Measurements from ENCODE around the gene TRAF3IP1. TPM values are rescaled to one million over a fixed set of nuclear protein-coding genes. Genes with fewer than 3 reads are reported as not detected.

The TRAF3IP1 gene
- total RNA-seq, 1 experiment from 2014 or later, result 18.6 TPM

GRCh38 chr2:238445409-238446190, 125.3 kb downstream of the TRAF3IP1 start:
- TF ChIP-seq, protein P1, sequence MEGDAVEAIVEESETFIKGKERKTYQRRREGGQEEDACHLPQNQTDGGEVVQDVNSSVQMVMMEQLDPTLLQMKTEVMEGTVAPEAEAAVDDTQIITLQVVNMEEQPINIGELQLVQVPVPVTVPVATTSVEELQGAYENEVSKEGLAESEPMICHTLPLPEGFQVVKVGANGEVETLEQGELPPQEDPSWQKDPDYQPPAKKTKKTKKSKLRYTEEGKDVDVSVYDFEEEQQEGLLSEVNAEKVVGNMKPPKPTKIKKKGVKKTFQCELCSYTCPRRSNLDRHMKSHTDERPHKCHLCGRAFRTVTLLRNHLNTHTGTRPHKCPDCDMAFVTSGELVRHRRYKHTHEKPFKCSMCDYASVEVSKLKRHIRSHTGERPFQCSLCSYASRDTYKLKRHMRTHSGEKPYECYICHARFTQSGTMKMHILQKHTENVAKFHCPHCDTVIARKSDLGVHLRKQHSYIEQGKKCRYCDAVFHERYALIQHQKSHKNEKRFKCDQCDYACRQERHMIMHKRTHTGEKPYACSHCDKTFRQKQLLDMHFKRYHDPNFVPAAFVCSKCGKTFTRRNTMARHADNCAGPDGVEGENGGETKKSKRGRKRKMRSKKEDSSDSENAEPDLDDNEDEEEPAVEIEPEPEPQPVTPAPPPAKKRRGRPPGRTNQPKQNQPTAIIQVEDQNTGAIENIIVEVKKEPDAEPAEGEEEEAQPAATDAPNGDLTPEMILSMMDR (IDR thresholded peaks at IDR 0.05; ENCODE audit: unreplicated experiment), result no peak
- Mint-ChIP-seq H3K27ac (ENCODE audit: unreplicated experiment) (peak overlapping the region; percentile 22), H3K4me1 (ENCODE audit: low read depth, unreplicated experiment) (peaks cover 41% of the 10 kb centered on the region), H3K9me3 (ENCODE audit: low read depth, unreplicated experiment) (no peaks in the 10 kb centered on the region), H3K36me3 (ENCODE audit: insufficient read depth, unreplicated experiment) (peaks cover 84% of the 10 kb centered on the region), H3K4me3 (ENCODE audit: low read depth, unreplicated experiment) (no peak overlapping the region), H3K27me3 (ENCODE audit: unreplicated experiment) (no peaks in the 10 kb centered on the region)
- no peak for DNase-seq
- intact Hi-C loops (cut with micrococcal nuclease; ENCODE audit: unreplicated experiment), result no loop called here
- CTCF ChIA-PET, result no interaction called here
- no TSS peak for BruUV-seq (replicated peaks)

- Mint-ChIP-seq H3K4me1 (ENCODE audit: low read depth, unreplicated experiment) (peaks cover 33% of the 10 kb centered on the region), H3K36me3 (ENCODE audit: insufficient read depth, unreplicated experiment) (peaks cover 84% of the 10 kb centered on the region), H3K9me3 (ENCODE audit: low read depth, unreplicated experiment) (no peaks in the 10 kb centered on the region), H3K27me3 (ENCODE audit: unreplicated experiment) (no peaks in the 10 kb centered on the region), H3K4me3 (ENCODE audit: low read depth, unreplicated experiment) (no peak overlapping the region), H3K27ac (ENCODE audit: unreplicated experiment) (no peak overlapping the region)
- TF ChIP-seq, protein P1 (IDR thresholded peaks at IDR 0.05; ENCODE audit: unreplicated experiment), result no peak
- no TSS peak for BruUV-seq (replicated peaks)
- no peak for DNase-seq
- intact Hi-C loops (cut with micrococcal nuclease; ENCODE audit: unreplicated experiment), result no loop called here
- CTCF ChIA-PET, result no interaction called here
Observed at GRCh38 chr2:238446371-238446770, 126.1 kb downstream of the TRAF3IP1 start.

- CTCF ChIA-PET, result interaction anchor here (1.0 to 1.6 kb wide), 2 partner anchors 8 to 9 kb away, joined by 3 to 4 read pairs; no protein-coding TSS in a partner anchor
- BruUV-seq (replicated peaks), result no TSS peak
- H3K36me3 Mint-ChIP-seq (ENCODE audit: insufficient read depth, unreplicated experiment), result peaks cover 78% of the 10 kb centered on the region
- intact Hi-C loops (cut with micrococcal nuclease; ENCODE audit: unreplicated experiment), result no loop called here
- no peaks in the 10 kb centered on the region for H3K27me3 Mint-ChIP-seq (ENCODE audit: unreplicated experiment)
- TF ChIP-seq, protein P1 (IDR thresholded peaks at IDR 0.05; ENCODE audit: unreplicated experiment), result no peak
- no peak overlapping the region for H3K4me3 Mint-ChIP-seq (ENCODE audit: low read depth, unreplicated experiment)
- no peak overlapping the region for H3K27ac Mint-ChIP-seq (ENCODE audit: unreplicated experiment)
- peaks cover 3% of the 10 kb centered on the region for H3K9me3 Mint-ChIP-seq (ENCODE audit: low read depth, unreplicated experiment)
- no peak for DNase-seq
- H3K4me1 Mint-ChIP-seq (ENCODE audit: low read depth, unreplicated experiment), result peaks cover 14% of the 10 kb centered on the region
Observed at GRCh38 chr2:238448031-238448955, 128.0 kb downstream of the TRAF3IP1 start.

DNA sequence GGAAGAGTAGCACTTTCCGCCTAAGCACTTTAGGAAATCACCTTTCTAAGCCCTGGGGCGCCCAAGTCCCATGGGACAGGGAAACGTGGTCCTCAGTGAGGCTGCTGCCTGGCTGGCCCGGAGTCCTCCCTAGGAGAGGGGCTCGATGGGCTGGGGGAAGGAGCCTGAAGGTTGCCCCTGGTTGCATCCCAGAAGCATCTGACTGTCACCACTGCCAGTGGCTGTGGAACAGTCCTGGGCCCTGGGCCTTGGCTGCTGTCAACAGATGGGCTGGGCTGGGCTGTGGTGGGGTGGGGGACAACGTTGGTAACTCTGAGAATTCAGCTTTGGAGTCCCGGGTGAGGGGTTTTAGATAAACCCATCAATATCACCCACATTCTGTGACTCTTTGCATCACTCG, 128.9 kb downstream of the TRAF3IP1 start:
- TF ChIP-seq, protein P1 (IDR thresholded peaks at IDR 0.05; ENCODE audit: unreplicated experiment), result no peak
- Mint-ChIP-seq H3K4me3 (ENCODE audit: low read depth, unreplicated experiment) (no peak overlapping the region), H3K36me3 (ENCODE audit: insufficient read depth, unreplicated experiment) (peaks cover 76% of the 10 kb centered on the region), H3K27ac (ENCODE audit: unreplicated experiment) (no peak overlapping the region), H3K4me1 (ENCODE audit: low read depth, unreplicated experiment) (peaks cover 5% of the 10 kb centered on the region), H3K27me3 (ENCODE audit: unreplicated experiment) (no peaks in the 10 kb centered on the region), H3K9me3 (ENCODE audit: low read depth, unreplicated experiment) (peaks cover 6% of the 10 kb centered on the region)
- intact Hi-C loops (cut with micrococcal nuclease; ENCODE audit: unreplicated experiment), result no loop called here
- CTCF ChIA-PET, result interaction anchor here (1.0 kb wide), 1 partner anchor 10 kb away, joined by 3 read pairs; no protein-coding TSS in a partner anchor
- no TSS peak for BruUV-seq (replicated peaks)
- no peak for DNase-seq

Data from Calu3 (cell line).